OCI-LY1 (cell line): ENCODE measurements around the gene ETV3.

ENCODE experiments used
- H2AFZ ChIP-seq: fragments of 200-600 bp; sonication (generic), shearing (Covaris generic); 2 replicates; pipeline ENCODE4 v1.6.0; 2014; ENCODE audit warnings: antibody characterized with exemption, mild to moderate bottlenecking, low read length
- H3F3A ChIP-seq: fragments of 200-600 bp; sonication (generic), shearing (Covaris generic); 2 replicates; pipeline ENCODE4 v1.6.0; 2014; ENCODE audit warnings: mild to moderate bottlenecking, antibody characterized with exemption, low read length, moderate library complexity; ENCODE audit not compliant: insufficient read depth
- H3K27ac ChIP-seq: fragments of 200-600 bp; sonication (generic); 2 replicates; pipeline ENCODE4 v1.5.1; 2014; ENCODE audit warnings: low read length, mixed run types, mild to moderate bottlenecking, low read depth; ENCODE audit not compliant: poor library complexity, severe bottlenecking
- H3K27me3 ChIP-seq: fragments of 200-600 bp; sonication (generic); 2 replicates; pipeline ENCODE4 v1.6.0; 2014; ENCODE audit warnings: antibody characterized with exemption, mild to moderate bottlenecking, low read length, moderate library complexity; ENCODE audit not compliant: insufficient read depth
- H3K36me3 ChIP-seq: fragments of 200-600 bp; sonication (generic); 2 replicates; pipeline ENCODE4 v1.6.1; 2014; ENCODE audit warnings: mild to moderate bottlenecking, antibody characterized with exemption, low read length, moderate library complexity, mixed read lengths; ENCODE audit not compliant: insufficient read depth
- H3K4me1 ChIP-seq: fragments of 200-600 bp; sonication (generic); 2 replicates; pipeline ENCODE4 v1.5.1; 2014; ENCODE audit warnings: mild to moderate bottlenecking, low read length, moderate library complexity; ENCODE audit not compliant: insufficient read depth, severe bottlenecking
- H3K4me2 ChIP-seq: fragments of 200-600 bp; sonication (generic), shearing (Covaris generic); 2 replicates; pipeline ENCODE4 v1.6.1; 2014; ENCODE audit warnings: low read length
- H3K4me3 ChIP-seq: fragments of 200-600 bp; sonication (generic); 2 replicates; pipeline ENCODE4 v1.5.1; 2014; ENCODE audit warnings: low read length, low read depth, mild to moderate bottlenecking, mixed read lengths; ENCODE audit not compliant: poor library complexity, severe bottlenecking
- H3K79me2 ChIP-seq: fragments of 200-600 bp; shearing (Covaris generic); 2 replicates; pipeline ENCODE4 v1.6.1; 2016; ENCODE audit warnings: mixed run types, low read length, mixed read lengths; ENCODE audit not compliant: insufficient read depth
- H3K9ac ChIP-seq: fragments of 200-600 bp; sonication (generic), shearing (Covaris generic); 2 replicates; pipeline ENCODE4 v1.6.1; 2014; ENCODE audit warnings: mild to moderate bottlenecking, low read length, mixed read lengths
- H3K9me2 ChIP-seq: fragments of 200-600 bp; sonication (generic), shearing (Covaris generic); 2 replicates; pipeline ENCODE4 v1.6.1; 2014; ENCODE audit warnings: low read depth, mild to moderate bottlenecking, low read length, mixed read lengths
- H3K9me3 ChIP-seq: fragments of 200-600 bp; shearing (Covaris generic); 2 replicates; pipeline ENCODE4 v1.6.1; 2014; ENCODE audit warnings: low read length, mixed read lengths
- H4K20me1 ChIP-seq: fragments of 200-600 bp; sonication (generic), shearing (Covaris generic); 2 replicates; pipeline ENCODE4 v1.6.0; 2016; ENCODE audit warnings: mild to moderate bottlenecking, low read length; ENCODE audit not compliant: insufficient read depth
- EZH2 ChIP-seq: fragments of 200-600 bp; sonication (generic), shearing (Covaris generic); IDR thresholded peaks from 2 replicates; pipeline ENCODE4 v1.8.0; 2017; ENCODE audit warnings: borderline replicate concordance, mixed run types, mild to moderate bottlenecking, antibody characterized with exemption, low read length, moderate library complexity, mixed read lengths
- TF ChIP-seq, protein P1 (sequence below): fragments of 200-600 bp; sonication (generic), shearing (Covaris generic); IDR thresholded peaks from 2 replicates; pipeline ENCODE4 v1.5.1; 2017; ENCODE audit warnings: mild to moderate bottlenecking, antibody characterized with exemption, low read length, moderate library complexity, mixed read lengths

The ETV3 gene

DNA sequence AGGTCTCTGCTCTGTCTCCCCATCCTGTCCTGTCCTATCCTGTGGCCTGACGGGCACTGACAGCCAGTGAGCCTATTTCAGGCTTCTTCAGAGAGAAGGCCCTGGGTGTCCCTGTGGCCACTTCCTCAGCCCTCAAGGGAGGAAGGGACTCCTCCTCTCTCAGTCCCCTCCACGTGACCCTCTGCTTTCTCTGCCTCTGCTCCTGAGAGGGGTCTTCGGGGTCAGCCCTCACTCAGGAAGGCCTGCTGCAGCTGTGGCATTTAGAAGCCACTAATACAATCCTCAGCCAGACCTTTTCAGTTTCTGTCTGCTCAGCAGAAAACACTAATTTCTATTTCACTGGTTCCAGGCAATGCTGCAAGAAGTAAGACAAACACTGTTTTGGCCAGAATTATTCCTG is 43.6 kb upstream of the ETV3 start:
- no peaks in the 10 kb centered on the region for H3F3A ChIP-seq
- no peaks in the 10 kb centered on the region for H3K36me3 ChIP-seq
- no peak overlapping the region for H3K4me3 ChIP-seq
- H3K4me2 ChIP-seq = no peak overlapping the region
- H3K27me3 ChIP-seq = 0 out of 2 replicates have a peak, but pooled peaks cover 4% of the 10 kb centered on the region
- no peak overlapping the region for H3K27ac ChIP-seq
- H3K79me2 ChIP-seq = no peaks in the 10 kb centered on the region
- no peak overlapping the region for H2AFZ ChIP-seq
- TF ChIP-seq, protein P1, sequence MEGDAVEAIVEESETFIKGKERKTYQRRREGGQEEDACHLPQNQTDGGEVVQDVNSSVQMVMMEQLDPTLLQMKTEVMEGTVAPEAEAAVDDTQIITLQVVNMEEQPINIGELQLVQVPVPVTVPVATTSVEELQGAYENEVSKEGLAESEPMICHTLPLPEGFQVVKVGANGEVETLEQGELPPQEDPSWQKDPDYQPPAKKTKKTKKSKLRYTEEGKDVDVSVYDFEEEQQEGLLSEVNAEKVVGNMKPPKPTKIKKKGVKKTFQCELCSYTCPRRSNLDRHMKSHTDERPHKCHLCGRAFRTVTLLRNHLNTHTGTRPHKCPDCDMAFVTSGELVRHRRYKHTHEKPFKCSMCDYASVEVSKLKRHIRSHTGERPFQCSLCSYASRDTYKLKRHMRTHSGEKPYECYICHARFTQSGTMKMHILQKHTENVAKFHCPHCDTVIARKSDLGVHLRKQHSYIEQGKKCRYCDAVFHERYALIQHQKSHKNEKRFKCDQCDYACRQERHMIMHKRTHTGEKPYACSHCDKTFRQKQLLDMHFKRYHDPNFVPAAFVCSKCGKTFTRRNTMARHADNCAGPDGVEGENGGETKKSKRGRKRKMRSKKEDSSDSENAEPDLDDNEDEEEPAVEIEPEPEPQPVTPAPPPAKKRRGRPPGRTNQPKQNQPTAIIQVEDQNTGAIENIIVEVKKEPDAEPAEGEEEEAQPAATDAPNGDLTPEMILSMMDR = no peak
- TF ChIP-seq EZH2 = no peak
- no peaks in the 10 kb centered on the region for H4K20me1 ChIP-seq
- H3K9me2 ChIP-seq = no peaks in the 10 kb centered on the region
- no peak overlapping the region for H3K9ac ChIP-seq
- H3K9me3 ChIP-seq = no peaks in the 10 kb centered on the region
- H3K4me1 ChIP-seq = no peaks in the 10 kb centered on the region

DNA sequence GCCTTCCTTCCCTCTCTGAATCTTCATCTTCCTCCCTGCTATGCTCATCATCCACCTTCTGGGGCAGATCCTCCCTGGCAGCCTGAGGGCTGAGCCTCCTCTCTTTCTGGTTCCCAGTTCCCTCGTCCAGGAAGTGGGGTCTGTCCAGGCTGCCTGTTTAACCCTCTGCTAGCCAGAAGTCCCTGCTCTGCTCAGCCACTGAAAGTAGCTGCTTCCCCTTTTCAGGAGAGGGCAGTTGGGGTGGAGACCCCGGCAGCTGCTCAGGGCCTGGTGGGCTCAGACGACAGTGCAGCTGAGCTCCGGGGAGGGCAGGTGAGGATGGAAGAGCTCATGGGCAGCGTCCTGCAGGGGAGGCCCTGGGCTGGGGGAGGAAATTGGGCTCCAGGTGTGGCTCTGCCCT is 43.1 kb upstream of the ETV3 start:
- Histone ChIP-seq H3K9me2 (no peaks in the 10 kb centered on the region), H3K27ac (no peak overlapping the region), H3K27me3 (0 out of 2 replicates have a peak, but pooled peaks cover 4% of the 10 kb centered on the region), H3K4me3 (no peak overlapping the region), H4K20me1 (no peaks in the 10 kb centered on the region), H3K9ac (no peak overlapping the region), H3K4me2 (no peak overlapping the region), H3K79me2 (no peaks in the 10 kb centered on the region), H2AFZ (no peak overlapping the region), H3K36me3 (no peaks in the 10 kb centered on the region), H3K4me1 (no peaks in the 10 kb centered on the region), H3F3A (no peaks in the 10 kb centered on the region), H3K9me3 (no peaks in the 10 kb centered on the region)
- TF ChIP-seq, protein P1 = no peak
- no peak for TF ChIP-seq EZH2

DNA sequence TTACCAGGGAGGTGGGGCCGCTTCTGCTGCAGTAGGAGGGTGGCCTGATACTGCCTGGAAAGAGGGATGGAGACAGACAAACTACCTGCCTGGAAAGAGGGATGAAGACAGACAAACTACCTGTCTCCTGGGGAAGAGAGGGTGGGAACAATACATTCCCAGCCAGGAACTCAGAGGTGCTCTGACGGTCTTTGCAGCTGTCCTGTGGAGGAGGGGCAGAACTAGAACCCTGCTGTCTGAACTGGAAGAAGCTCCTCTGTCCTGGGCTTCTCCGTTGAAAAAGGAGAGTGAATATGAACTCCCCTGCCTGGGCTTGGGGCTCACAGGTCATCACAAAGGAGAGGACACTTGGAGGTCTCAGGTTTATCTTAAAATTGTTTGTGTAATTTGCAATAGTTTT is 40.3 kb upstream of the ETV3 start:
- Histone ChIP-seq H4K20me1 (no peaks in the 10 kb centered on the region), H3K27me3 (0 out of 2 replicates have a peak, but pooled peaks cover 4% of the 10 kb centered on the region), H2AFZ (no peak overlapping the region), H3K4me2 (no peak overlapping the region), H3K4me3 (no peak overlapping the region), H3K4me1 (no peaks in the 10 kb centered on the region), H3K27ac (no peak overlapping the region), H3K9ac (no peak overlapping the region), H3F3A (no peaks in the 10 kb centered on the region), H3K36me3 (no peaks in the 10 kb centered on the region), H3K79me2 (no peaks in the 10 kb centered on the region), H3K9me3 (no peaks in the 10 kb centered on the region), H3K9me2 (no peaks in the 10 kb centered on the region)
- TF ChIP-seq, protein P1 = no peak
- TF ChIP-seq EZH2 = no peak
